Pulmonary artery endothelial cell (primary cell): ENCODE data around the gene NBAS. TPM values are rescaled to one million over a fixed set of nuclear protein-coding genes. Genes with fewer than 3 reads are reported as not detected.
"Not testable (repeated sequence)": the region's sequence is repeated elsewhere in the genome, so short reads cannot be mapped to it uniquely, and the experiment has no call there.

ENCODE experiments used
- DNase-seq: peaks from one replicate; pipeline ENCODE4 v3.0.0-alpha.2; 2011; ENCODE audit warnings: low read depth, low spot score
- total RNA-seq: library from RNA; depleted of rRNA; stranded (reverse); fragments of >200 nt; gene quantifications from 2 replicates; pipeline ENCODE4 v1.2.3, GENCODE V29; 2014

The NBAS gene
- total RNA-seq, 1 donor from 2014 or later: 75.8 TPM

- no peak for DNase-seq
Measured at GRCh38 chr2:15472876-15473275, 88.3 kb downstream of the NBAS start.

- no peak for DNase-seq
Measured at GRCh38 chr2:15472133-15472532, 89.0 kb downstream of the NBAS start.

- no peak for DNase-seq
Measured at GRCh38 chr2:15471606-15472005, 89.5 kb downstream of the NBAS start.

- no peak for DNase-seq
Measured at GRCh38 chr2:15460112-15460620, 101.0 kb downstream of the NBAS start.

- DNase-seq: no peak
Measured at GRCh38 chr2:15458277-15458676, 102.9 kb downstream of the NBAS start.

- no peak for DNase-seq
Measured at GRCh38 chr2:15457868-15458267, 103.3 kb downstream of the NBAS start.

GRCh38 chr2:15456352-15456751 lies 104.8 kb downstream of the NBAS start:
- no peak for DNase-seq

GRCh38 chr2:15450808-15451207 lies 110.3 kb downstream of the NBAS start:
- no peak for DNase-seq

GRCh38 chr2:15449556-15450236 lies 111.4 kb downstream of the NBAS start:
- no peak for DNase-seq

GRCh38 chr2:15448250-15448839 lies 112.8 kb downstream of the NBAS start:
- DNase-seq: no peak

GRCh38 chr2:15447381-15447780 lies 113.8 kb downstream of the NBAS start:
- DNase-seq: no peak

GRCh38 chr2:15446961-15447360 lies 114.2 kb downstream of the NBAS start:
- no peak for DNase-seq

- no peak for DNase-seq
Measured at GRCh38 chr2:15445891-15446562, 115.1 kb downstream of the NBAS start.

- DNase-seq: not testable (repeated sequence)
Measured at GRCh38 chr2:15439768-15440524, 121.2 kb downstream of the NBAS start.

GRCh38 chr2:15439366-15439765 lies 121.8 kb downstream of the NBAS start:
- DNase-seq: not testable (repeated sequence)

- no peak for DNase-seq
Measured at GRCh38 chr2:15436195-15436594, 124.9 kb downstream of the NBAS start.

GRCh38 chr2:15435474-15435873 lies 125.7 kb downstream of the NBAS start:
- no peak for DNase-seq

- no peak for DNase-seq
Measured at GRCh38 chr2:15432642-15433256, 128.4 kb downstream of the NBAS start.

GRCh38 chr2:15429032-15429431 lies 132.1 kb downstream of the NBAS start:
- no peak for DNase-seq

- DNase-seq: no peak
Measured at GRCh38 chr2:15427987-15428386, 133.1 kb downstream of the NBAS start.

GRCh38 chr2:15426606-15427005 lies 134.5 kb downstream of the NBAS start:
- DNase-seq: no peak
